D721Med (cell line): ENCODE measurements around the gene COMMD9.

Source experiments
- DNase-seq: peaks from one replicate; pipeline ENCODE4 v3.0.0; 2011; ENCODE audit warnings: low spot score; ENCODE audit not compliant: insufficient read length
- FAIRE-seq: peaks from 2 replicates; lab custom pipeline; 2011; peaks lifted over from hg19 to GRCh38; lab: Jason Lieb, UNC
- TF ChIP-seq, protein P1 (sequence below): IDR thresholded peaks from 2 replicates; pipeline ENCODE4 v1.5.1; 2012; ENCODE audit warnings: mild to moderate bottlenecking, control low read depth; ENCODE audit not compliant: insufficient read depth; ENCODE audit errors: missing control alignments

Gene COMMD9

DNA sequence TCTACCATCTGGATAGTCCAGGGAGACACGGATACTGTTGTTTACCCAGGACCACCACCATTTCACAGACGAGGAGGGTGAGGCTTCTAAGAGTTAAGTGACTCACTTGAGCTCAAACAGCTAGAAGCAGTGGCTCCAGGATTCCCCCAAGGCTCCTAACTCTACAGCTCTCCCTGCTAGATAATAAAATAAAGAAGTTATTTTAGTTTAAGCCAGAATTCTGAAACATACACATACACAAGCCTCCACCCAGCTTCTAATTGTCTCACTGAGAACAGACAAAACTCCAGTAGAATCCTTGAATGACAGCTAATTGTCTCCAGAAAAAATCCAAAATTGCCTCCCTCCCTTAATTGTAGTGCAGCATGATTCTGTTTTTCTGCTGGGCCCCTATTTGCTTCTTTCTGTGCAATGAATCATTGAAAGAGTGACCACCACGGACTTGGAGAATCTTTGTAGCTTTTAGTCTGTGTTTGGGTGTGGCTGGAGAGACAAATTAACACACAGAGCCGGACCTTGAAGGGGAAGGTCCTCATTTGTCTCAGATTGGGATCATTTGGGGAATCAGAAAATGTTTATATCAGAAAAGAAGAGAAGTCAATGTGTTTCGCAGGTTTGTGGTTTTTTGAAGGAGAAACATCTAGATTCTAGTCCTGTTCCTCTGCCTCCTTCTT lies 64.9 kb downstream of the COMMD9 start:
- DNase-seq, result no peak

GRCh38 chr11:36222831-36223635 lies 66.2 kb downstream of the COMMD9 start:
- DNase-seq (no peak), FAIRE-seq (no peak)
- TF ChIP-seq, protein P1, sequence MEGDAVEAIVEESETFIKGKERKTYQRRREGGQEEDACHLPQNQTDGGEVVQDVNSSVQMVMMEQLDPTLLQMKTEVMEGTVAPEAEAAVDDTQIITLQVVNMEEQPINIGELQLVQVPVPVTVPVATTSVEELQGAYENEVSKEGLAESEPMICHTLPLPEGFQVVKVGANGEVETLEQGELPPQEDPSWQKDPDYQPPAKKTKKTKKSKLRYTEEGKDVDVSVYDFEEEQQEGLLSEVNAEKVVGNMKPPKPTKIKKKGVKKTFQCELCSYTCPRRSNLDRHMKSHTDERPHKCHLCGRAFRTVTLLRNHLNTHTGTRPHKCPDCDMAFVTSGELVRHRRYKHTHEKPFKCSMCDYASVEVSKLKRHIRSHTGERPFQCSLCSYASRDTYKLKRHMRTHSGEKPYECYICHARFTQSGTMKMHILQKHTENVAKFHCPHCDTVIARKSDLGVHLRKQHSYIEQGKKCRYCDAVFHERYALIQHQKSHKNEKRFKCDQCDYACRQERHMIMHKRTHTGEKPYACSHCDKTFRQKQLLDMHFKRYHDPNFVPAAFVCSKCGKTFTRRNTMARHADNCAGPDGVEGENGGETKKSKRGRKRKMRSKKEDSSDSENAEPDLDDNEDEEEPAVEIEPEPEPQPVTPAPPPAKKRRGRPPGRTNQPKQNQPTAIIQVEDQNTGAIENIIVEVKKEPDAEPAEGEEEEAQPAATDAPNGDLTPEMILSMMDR, result no peak

More for the DNA sequence above, 64.9 kb downstream of the COMMD9 start:
- TF ChIP-seq, protein P1, result no peak
- FAIRE-seq, result no peak
